Uterus (tissue), 2 donors: Measurements from ENCODE around the gene ZNF79.

Experiments
- CTCF ChIP-seq, 4 experiments: fragments of 200-600 bp in 2 of 4; fragments of 450-650 bp in 2 of 4; sonication (generic) in 2 of 4; IDR thresholded peaks; one replicate each; pipeline ENCODE4 v1.5.1; 2016 to 2019; ENCODE audit warnings: antibody characterized with exemption in 4 of 4, mild to moderate bottlenecking in 2 of 4, moderate library complexity in 1 of 4
- POLR2A ChIP-seq, 2 donors: fragments of 450-650 bp; IDR thresholded peaks; one replicate each; pipeline ENCODE4 v1.6.1; 2016; ENCODE audit warnings: antibody characterized with exemption in 2 of 2, mild to moderate bottlenecking in 1 of 2, moderate library complexity in 1 of 2

DNA sequence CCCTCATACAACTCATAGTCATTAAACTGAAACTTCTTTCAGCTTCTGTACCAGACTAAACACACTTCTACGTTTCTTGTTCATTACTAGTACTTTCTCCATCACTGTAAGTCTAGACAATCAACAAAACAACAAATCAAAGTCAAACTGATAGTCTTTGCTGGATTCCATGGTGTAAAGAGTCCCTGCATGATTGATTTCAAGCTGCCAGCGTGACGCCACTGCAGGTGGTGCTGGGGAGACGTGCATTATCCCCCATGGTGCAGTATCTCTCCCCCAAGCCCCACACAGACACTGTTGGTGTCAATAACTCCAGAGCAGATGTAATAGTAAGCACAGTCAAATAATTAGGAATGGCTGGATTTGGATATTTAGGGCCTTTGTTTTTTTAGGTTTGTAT lies 37.9 kb upstream of the ZNF79 start:
- TF ChIP-seq CTCF (IDR thresholded peaks at IDR 0.05) = no peak
- TF ChIP-seq POLR2A (IDR thresholded peaks at IDR 0.05) = no peak
